SK-N-MC (cell line): ENCODE measurements around the gene BHMT2.

Experiments
- EZH2 ChIP-seq: fragments of 200-600 bp; sonication (generic); IDR thresholded peaks from one replicate; pipeline ENCODE4 v1.6.1; 2017; ENCODE audit warnings: antibody characterized with exemption
- FOXP2 ChIP-seq: optimal IDR thresholded peaks from 2 replicates; pipeline ENCODE3; 2011; ENCODE audit warnings: mild to moderate bottlenecking, moderate library complexity; ENCODE audit not compliant: insufficient read depth; ENCODE audit errors: extremely low read length, control extremely low read depth
- POLR2AphosphoS5 ChIP-seq: IDR thresholded peaks from 2 replicates; pipeline ENCODE4 v1.6.1; 2012; ENCODE audit warnings: mild to moderate bottlenecking, low read depth, low read length, borderline replicate concordance

GRCh38 chr5:79077680-79078365 is 8.3 kb downstream of the BHMT2 start:
- TF ChIP-seq POLR2AphosphoS5 (no peak), EZH2 (no peak), FOXP2 (no peak)
